Activated CD4-positive, alpha-beta T cell treated with anti-CD3 and anti-CD28 coated beads, Interleukin-10, Interleukin-2, amounts not matched to agents 100 ng/mL and 50 ng/mL, durations not matched to agents 16 hours and 8 hours (primary cell): ENCODE results near the gene SNX10.

Experiments
- DNase-seq: peaks from one replicate; pipeline ENCODE4 v3.0.0-alpha.2; 2020

Gene SNX10

GRCh38 chr7:26372704-26373103 lies 81.0 kb downstream of the SNX10 start:
- DNase-seq: no peak

GRCh38 chr7:26374647-26375373 lies 83.1 kb downstream of the SNX10 start:
- no peak for DNase-seq

GRCh38 chr7:26375726-26376174 lies 84.1 kb downstream of the SNX10 start:
- DNase-seq: peak; percentile 23

GRCh38 chr7:26376175-26376917 lies 84.7 kb downstream of the SNX10 start:
- peak; percentile 41 for DNase-seq

- DNase-seq: no peak
Measured at GRCh38 chr7:26378016-26378415, 86.4 kb downstream of the SNX10 start.

GRCh38 chr7:26379711-26380110 lies 88.0 kb downstream of the SNX10 start:
- no peak for DNase-seq

- DNase-seq: peak; percentile 70
Measured at GRCh38 chr7:26381476-26382353, 90.1 kb downstream of the SNX10 start.

- DNase-seq: no peak
Measured at GRCh38 chr7:26385240-26385639, 93.6 kb downstream of the SNX10 start.

GRCh38 chr7:26387731-26388130 lies 96.1 kb downstream of the SNX10 start:
- no peak for DNase-seq

- DNase-seq: peak; percentile 69
Measured at GRCh38 chr7:26388256-26388655, 96.6 kb downstream of the SNX10 start.

- DNase-seq: no peak
Measured at GRCh38 chr7:26390016-26390415, 98.4 kb downstream of the SNX10 start.

GRCh38 chr7:26393818-26394217 lies 102.2 kb downstream of the SNX10 start:
- DNase-seq: no peak

- no peak for DNase-seq
Measured at GRCh38 chr7:26397332-26397731, 105.7 kb downstream of the SNX10 start.

GRCh38 chr7:26397796-26398426 lies 106.2 kb downstream of the SNX10 start:
- DNase-seq: peak; percentile 5

- peak; percentile 28 for DNase-seq
Measured at GRCh38 chr7:26398427-26398755, 106.7 kb downstream of the SNX10 start.

- DNase-seq: peak; percentile 39
Measured at GRCh38 chr7:26398756-26399509, 107.3 kb downstream of the SNX10 start.

- DNase-seq: no peak
Measured at GRCh38 chr7:26399736-26400135, 108.1 kb downstream of the SNX10 start.

- DNase-seq: no peak
Measured at GRCh38 chr7:26403640-26404039, 112.0 kb downstream of the SNX10 start.

GRCh38 chr7:26404189-26404996 lies 112.7 kb downstream of the SNX10 start:
- no peak for DNase-seq

GRCh38 chr7:26406433-26406832 lies 114.8 kb downstream of the SNX10 start:
- no peak for DNase-seq
